HepG2 (cell line): ENCODE measurements around the gene SCIN. TPM values are rescaled to one million over a fixed set of nuclear protein-coding genes. Genes with fewer than 3 reads are reported as not detected.

Experiments
- ATRX ChIP-seq: sonication (generic); formaldehyde crosslinking; IDR thresholded peaks from 2 replicates; pipeline ENCODE4 v1.4.0; 2020; ENCODE audit warnings: missing genetic modification reagents, borderline replicate concordance
- FOXA1 ChIP-seq, 2 experiments: fragments of 450-650 bp in 1 of 2; sonication (generic) in 1 of 2; formaldehyde crosslinking in 1 of 2; IDR thresholded peaks; 2 replicates each; pipeline versions ENCODE4 v1.4.0 to v1.6.1; 2016 to 2020; ENCODE audit warnings: missing genetic modification reagents in 1 of 2
- HOXA3 ChIP-seq: sonication (generic); formaldehyde crosslinking; IDR thresholded peaks from 2 replicates; pipeline ENCODE4 v1.5.0; 2020; ENCODE audit warnings: missing genetic modification reagents
- IKZF4 ChIP-seq: sonication (generic); formaldehyde crosslinking; IDR thresholded peaks from 2 replicates; pipeline ENCODE4 v1.5.1; 2020; ENCODE audit warnings: borderline replicate concordance, mild to moderate bottlenecking, low read depth, missing genetic modification reagents; ENCODE audit errors: not compliant biosample characterization
- IRF2 ChIP-seq: IDR thresholded peaks from 2 replicates; pipeline ENCODE4 v1.6.1; 2018; ENCODE audit warnings: missing genetic modification reagents, missing compliant biosample characterization
- JARID2 ChIP-seq: sonication (generic); formaldehyde crosslinking; IDR thresholded peaks from 2 replicates; pipeline ENCODE4 v1.8.1; 2023; ENCODE audit warnings: missing genetic modification reagents, inconsistent platforms; ENCODE audit not compliant: insufficient replicate concordance
- KDM4B ChIP-seq: sonication (generic); formaldehyde crosslinking; IDR thresholded peaks from 2 replicates; pipeline ENCODE4 v1.4.0; 2020; ENCODE audit warnings: missing genetic modification reagents
- MIER3 ChIP-seq: IDR thresholded peaks from 2 replicates; pipeline ENCODE4 v1.6.1; 2016; ENCODE audit warnings: missing compliant biosample characterization, borderline replicate concordance
- MLXIP ChIP-seq: sonication (generic); formaldehyde crosslinking; IDR thresholded peaks from 2 replicates; pipeline ENCODE4 v1.9.0; 2021; ENCODE audit warnings: missing genetic modification reagents, borderline replicate concordance
- NFE2 ChIP-seq: sonication (generic); formaldehyde crosslinking; IDR thresholded peaks from 2 replicates; pipeline ENCODE4 v1.4.0; 2020; ENCODE audit warnings: missing genetic modification reagents
- REPIN1 ChIP-seq: sonication (generic); formaldehyde crosslinking; IDR thresholded peaks from 2 replicates; pipeline ENCODE4 v1.8.0; 2022; ENCODE audit warnings: missing genetic modification reagents, low read depth, mild to moderate bottlenecking, borderline replicate concordance
- SALL1 ChIP-seq: sonication (generic); formaldehyde crosslinking; IDR thresholded peaks from 2 replicates; pipeline ENCODE4 v1.8.0; 2022; ENCODE audit warnings: mild to moderate bottlenecking, missing genetic modification reagents
- SKI ChIP-seq: fragments of 450-650 bp; IDR thresholded peaks from one replicate; pipeline ENCODE4 v1.6.1; 2018; ENCODE audit warnings: mild to moderate bottlenecking; ENCODE audit not compliant: partially characterized antibody
- TCF12 ChIP-seq, 2 experiments: fragments of 450-650 bp in 1 of 2; sonication (generic) in 1 of 2; formaldehyde crosslinking in 1 of 2; IDR thresholded peaks; 2 replicates each; pipeline versions ENCODE4 v1.6.1 to v1.8.0; 2017 to 2022; ENCODE audit warnings: antibody characterized with exemption in 1 of 2, mild to moderate bottlenecking in 1 of 2, missing genetic modification reagents in 1 of 2, moderate library complexity in 1 of 2
- ZFP90 ChIP-seq: sonication (generic); formaldehyde crosslinking; IDR thresholded peaks from 2 replicates; pipeline ENCODE4 v1.8.0; 2022; ENCODE audit warnings: missing genetic modification reagents, mild to moderate bottlenecking, inconsistent platforms, borderline replicate concordance
- ZNF275 ChIP-seq: sonication (generic); formaldehyde crosslinking; IDR thresholded peaks from 2 replicates; pipeline ENCODE4 v1.8.0; 2022; ENCODE audit warnings: missing genetic modification reagents, mild to moderate bottlenecking, inconsistent platforms, borderline replicate concordance
- ZNF512 ChIP-seq: sonication (generic); formaldehyde crosslinking; IDR thresholded peaks from 2 replicates; pipeline ENCODE4 v1.4.0; 2020; ENCODE audit warnings: mild to moderate bottlenecking, missing genetic modification reagents
- ZNF574 ChIP-seq: sonication (generic); formaldehyde crosslinking; IDR thresholded peaks from 2 replicates; pipeline ENCODE4 v1.4.0; 2020; ENCODE audit warnings: missing genetic modification reagents
- ZSCAN31 ChIP-seq: sonication (generic); formaldehyde crosslinking; IDR thresholded peaks from 2 replicates; pipeline ENCODE4 v1.5.0; 2020; ENCODE audit warnings: low read depth, mild to moderate bottlenecking, missing genetic modification reagents
- polyA plus RNA-seq, 8 experiments: library from polyadenylated mRNA; depleted of rRNA in 3 of 8; stranded (reverse) in 7 of 8; unstranded in 1 of 8; fragments of >200 nt; fragmentation: Illumina TruSeq in 4 of 8; extraction: Trizol in 4 of 8; gene quantifications; 2 replicates each; pipeline versions ENCODE4 v1.2.1 to v1.2.3, GENCODE V29; 2011 to 2016; ENCODE audit warnings: low read depth in 4 of 8, missing spikeins in 1 of 8, mixed read lengths in 1 of 8; ENCODE audit not compliant: insufficient read depth in 1 of 8
- total RNA-seq, 5 experiments: library from RNA; depleted of rRNA; stranded (reverse); fragments of >200 nt; fragmentation: Illumina TruSeq; extraction: Trizol; gene quantifications; 2 replicates each; pipeline ENCODE4 v1.2.3, GENCODE V29; 2016; ENCODE audit warnings: low read depth in 1 of 5

Gene SCIN
- total and polyA plus RNA-seq, 2 of the 13 experiments (the other 11 are each of a cell fraction or from before 2014, with no cell fraction given): not detected

GRCh38 chr7:12647364-12648219 is 77.1 kb downstream of the SCIN start (continued):
- TF ChIP-seq MLXIP (no peak), KDM4B (CRISPR knock-in tag) (no peak), ZSCAN31 (no peak), SALL1 (CRISPR knock-in tag) (peak; percentile 91), FOXA1 (IDR thresholded peaks at IDR 0.05) (no peak), FOXA1 (CRISPR knock-in tag; IDR thresholded peaks at IDR 0.05) (peak; percentile 42; the same call in 1 of the 2 replicates), REPIN1 (CRISPR knock-in tag) (no peak), IKZF4 (no peak), JARID2 (no peak), NFE2 (CRISPR knock-in tag) (peak; percentile 70; the same call in 1 of the 2 replicates), TCF12 (IDR thresholded peaks at IDR 0.05) (no peak), TCF12 (CRISPR knock-in tag; IDR thresholded peaks at IDR 0.05) (no peak), SKI (peak; percentile 17), ZNF275 (CRISPR knock-in tag) (no peak), HOXA3 (CRISPR knock-in tag) (peak; percentile 32; the same call in 1 of the 2 replicates), IRF2 (CRISPR knock-in tag) (peak; percentile 35; the same call in 1 of the 2 replicates), ATRX (CRISPR knock-in tag) (no peak), MIER3 (CRISPR knock-in tag) (peak; percentile 48; the same call in 1 of the 2 replicates), ZNF512 (CRISPR knock-in tag) (no peak), ZFP90 (CRISPR knock-in tag) (no peak), ZNF574 (CRISPR knock-in tag) (no peak)
